GM21717 (cell line): ENCODE data around the gene SCRN2.

Experiments
- ATAC-seq: cut with Tn5 transposase; IDR thresholded peaks from one replicate; pipeline ENCODE4 v1.9.1; 2021; ENCODE audit warnings: mild to moderate bottlenecking, moderate library complexity; ENCODE audit not compliant: unreplicated experiment

Gene SCRN2

DNA sequence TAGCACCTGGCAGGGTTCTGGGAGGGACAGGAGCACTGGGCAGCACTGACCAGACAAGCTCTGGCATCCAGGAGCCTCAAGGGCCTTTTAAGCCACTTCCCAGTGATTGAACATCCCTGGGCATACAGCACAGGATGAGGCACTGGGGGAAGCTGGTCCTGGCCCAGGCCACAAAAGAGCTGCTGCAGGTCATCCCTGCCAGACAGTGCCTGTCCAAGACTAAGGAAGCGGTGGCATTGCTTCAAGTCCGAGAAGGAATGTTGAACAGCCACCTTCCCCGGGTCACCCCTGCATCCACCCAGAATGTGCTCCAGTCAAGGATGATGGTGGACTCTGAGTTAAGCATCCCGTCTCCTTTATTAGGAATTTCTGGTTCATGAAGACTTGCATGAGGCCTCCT, 18.3 kb downstream of the SCRN2 start:
- no peak for ATAC-seq

DNA sequence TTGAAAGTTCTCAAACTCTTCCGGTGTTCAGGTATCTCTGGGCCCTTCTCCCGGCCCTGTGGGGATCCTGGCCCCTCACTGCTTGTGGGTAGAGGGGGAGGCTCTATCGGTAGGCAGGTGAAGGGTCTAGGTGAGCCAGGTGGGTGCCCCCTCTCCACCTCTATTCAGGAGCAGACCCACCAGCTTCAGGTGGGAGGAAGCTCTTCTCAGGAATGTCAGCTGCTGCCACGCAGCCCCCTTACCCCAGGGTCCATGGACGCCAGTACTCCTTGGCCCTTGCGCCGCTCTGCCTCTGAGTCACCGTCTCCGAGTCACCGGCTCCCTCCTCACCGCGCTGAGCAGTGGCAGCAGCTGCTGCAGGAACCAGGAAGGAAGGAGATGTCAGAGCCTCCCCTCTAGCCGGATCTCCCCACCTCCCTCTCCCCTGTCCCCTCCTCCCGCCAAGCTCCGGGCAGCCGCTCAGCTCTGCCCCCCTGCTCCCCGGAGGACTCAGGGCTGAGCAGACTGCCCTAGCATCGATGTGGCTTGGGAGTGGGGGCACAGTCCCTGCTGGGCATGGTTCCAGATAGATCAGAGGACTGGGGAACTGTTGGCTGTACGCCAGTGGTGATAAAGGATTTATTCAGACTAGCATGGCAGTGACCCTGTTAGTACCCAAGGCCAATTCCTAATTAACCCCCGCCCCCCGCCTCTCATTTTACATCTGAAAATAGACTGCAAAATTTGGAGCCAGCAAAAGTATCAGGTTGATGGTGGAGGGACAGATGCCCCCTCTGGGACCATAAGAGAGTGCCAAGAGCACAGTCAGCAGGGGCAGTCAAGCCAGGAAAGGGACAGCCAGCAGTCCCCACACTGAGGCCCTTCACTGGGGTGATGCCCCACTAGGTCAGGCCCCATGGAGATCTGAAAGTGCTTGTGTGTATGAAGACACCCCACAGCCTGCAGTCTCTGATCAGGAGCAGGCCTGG, 19.4 kb downstream of the SCRN2 start, which contains the start of gene OSBPL7:
Gene OSBPL7 (minus strand): TSS at position 371 of the 968 bp plus-strand sequence. CDS start 1,516 bp downstream, outside the sequence.
- ATAC-seq, result peak; percentile 54

DNA sequence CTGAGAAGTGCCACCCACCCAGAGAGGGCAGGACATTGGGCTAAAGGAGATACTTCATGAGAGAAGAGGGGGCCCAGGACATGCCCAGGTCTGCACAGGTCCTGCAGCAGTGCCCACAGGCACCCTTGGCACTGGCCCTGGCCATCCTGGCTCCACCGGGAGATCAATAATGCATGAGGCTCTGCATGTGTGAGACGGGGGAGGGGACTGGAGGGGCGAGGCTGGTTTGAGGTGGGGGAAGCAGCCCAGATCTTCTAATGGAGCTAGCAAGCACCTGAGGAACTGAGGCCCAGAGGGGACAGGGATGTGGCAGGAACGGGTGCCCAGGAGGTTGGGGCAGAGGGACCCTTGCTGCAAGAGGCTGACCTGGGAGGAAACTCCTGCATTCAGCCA, 20.0 kb downstream of the SCRN2 start:
- no peak for ATAC-seq

DNA sequence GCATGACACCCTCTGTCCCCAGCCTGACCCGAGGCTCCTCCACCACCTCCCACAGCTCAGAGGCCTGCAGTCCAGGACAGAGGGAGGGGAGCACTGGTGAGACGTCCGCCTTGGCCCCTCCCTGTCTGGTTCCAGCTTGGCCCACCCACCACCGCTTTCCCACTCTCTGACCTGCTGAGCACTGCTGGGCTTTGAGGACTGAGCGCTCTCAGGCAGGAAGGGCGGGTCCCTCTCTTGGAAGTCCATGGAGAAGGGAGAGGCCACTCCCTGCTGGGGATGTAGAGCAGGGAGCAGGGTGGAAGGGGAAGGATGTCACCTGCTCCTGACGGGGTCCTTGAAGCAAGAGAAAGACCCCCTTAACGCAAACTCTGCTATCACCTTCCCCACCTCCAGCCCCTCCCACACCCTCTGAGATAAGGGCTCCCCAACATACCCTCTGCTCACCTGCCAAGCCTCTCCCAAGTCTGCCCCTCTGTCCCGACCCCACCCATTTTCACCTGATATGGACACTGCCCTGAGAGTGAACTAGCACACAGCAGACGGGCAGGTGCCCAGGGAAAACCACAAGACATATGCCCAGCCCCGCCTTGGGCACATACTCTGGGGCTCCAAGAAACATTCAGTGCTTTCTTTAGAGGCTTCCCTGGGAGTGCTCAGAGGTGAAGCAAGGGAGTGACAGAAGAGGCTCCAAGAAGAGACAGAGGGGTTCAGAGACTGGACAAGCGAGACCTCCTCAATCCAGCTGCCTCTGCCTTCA, 20.9 kb downstream of the SCRN2 start:
- no peak for ATAC-seq

DNA sequence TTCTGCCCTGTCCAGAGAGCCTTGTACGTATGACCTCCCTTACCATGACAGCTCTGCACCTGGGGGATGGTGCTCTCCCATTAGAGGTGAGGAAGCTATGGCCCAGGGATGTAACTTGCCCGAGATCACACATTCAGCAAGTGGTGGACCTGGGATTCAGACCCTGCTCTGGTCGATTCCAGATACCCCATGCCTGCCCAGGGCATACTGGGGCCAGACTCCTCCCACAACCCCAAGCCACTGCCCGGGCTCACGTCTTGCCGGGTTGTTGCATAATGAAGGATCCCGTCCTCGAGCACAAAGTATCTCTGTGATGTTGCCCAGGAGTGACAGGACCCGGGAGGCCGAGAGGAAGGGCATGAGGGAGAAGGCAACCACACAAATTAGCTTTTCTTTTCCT, 21.6 kb downstream of the SCRN2 start:
- ATAC-seq, result no peak

DNA sequence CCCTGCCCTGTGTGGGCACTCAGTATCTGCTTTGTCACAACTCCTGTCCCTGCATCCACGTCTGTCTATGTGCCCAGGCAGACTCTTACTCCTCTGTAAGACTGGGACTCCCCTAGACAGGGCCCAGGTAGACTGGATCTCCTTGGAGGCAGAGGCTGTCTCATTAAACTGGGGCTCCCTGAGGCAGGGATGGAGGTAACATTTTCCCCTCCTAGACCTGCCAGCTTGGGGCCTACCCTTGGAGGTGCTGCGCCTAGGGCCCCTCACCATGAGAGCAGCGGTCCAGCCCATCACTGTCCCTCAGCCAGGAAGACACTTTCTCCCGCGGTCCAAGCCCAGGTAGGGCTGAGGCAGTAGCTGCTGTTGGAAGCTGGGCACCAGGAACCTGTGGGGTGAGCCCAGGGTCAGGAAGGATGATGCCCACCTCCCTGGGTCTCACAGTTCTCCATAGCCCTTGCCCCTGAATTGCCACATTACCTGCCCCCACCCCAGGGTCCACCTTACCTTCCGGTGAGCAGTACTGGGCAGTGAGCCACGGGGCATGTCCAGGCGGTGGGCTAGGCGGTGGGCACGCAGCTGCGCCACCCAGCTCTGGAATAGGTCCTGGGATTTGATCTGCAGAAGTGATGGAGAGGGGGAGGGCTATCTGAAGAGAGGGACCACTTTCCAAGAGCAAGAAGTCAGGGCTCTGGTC, 22.9 kb downstream of the SCRN2 start:
- ATAC-seq, result no peak

DNA sequence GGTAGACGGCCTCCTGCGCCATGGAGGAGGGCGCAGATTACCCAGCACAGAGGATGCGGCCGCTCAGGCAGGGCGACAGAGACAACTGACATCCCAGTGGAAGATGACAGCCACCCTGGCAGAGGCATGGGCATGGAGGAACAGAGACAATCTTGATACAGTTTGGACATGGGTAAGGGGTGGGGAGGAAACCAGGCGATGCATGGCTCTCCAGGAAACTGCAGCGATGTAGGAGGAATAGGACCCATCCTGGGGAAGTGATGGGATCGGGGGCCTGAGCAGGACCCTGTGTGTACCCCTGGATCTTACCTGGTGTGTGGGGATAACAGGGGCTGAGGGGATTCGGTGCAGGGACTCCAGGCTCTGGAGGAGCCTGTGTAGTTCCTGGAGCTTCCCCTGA, 24.1 kb downstream of the SCRN2 start:
- ATAC-seq, result no peak

DNA sequence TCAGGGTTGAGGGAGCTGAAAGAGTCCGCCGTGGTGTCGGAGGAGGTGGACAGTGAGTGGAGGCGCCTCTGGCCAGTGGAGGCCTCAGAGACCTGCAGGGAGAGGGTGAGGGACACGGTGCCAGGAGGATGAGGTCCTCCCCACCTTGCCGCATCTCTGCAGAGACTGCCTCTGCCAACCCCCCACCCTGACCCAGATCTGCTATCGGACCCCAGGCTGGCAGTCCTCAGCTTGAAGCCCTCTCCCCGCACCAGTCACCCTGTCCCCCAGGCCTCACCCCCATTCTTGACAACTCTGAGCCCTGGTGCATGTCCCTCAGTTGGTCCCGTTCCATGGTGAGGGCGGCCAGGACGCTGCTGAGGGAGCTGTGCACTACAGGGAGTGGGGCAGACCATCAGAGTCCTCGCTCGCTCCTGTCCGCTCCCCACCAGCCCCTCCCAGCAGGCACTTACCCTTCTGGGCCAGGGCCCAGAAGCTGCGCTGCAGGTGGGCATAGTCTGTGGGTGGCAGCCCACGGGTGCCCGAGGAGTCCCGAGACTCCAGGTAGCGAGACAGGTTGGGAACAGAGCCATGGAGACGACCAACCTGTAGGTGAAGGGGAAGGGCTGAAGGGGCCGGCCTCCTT, 24.9 kb downstream of the SCRN2 start:
- no peak for ATAC-seq

DNA sequence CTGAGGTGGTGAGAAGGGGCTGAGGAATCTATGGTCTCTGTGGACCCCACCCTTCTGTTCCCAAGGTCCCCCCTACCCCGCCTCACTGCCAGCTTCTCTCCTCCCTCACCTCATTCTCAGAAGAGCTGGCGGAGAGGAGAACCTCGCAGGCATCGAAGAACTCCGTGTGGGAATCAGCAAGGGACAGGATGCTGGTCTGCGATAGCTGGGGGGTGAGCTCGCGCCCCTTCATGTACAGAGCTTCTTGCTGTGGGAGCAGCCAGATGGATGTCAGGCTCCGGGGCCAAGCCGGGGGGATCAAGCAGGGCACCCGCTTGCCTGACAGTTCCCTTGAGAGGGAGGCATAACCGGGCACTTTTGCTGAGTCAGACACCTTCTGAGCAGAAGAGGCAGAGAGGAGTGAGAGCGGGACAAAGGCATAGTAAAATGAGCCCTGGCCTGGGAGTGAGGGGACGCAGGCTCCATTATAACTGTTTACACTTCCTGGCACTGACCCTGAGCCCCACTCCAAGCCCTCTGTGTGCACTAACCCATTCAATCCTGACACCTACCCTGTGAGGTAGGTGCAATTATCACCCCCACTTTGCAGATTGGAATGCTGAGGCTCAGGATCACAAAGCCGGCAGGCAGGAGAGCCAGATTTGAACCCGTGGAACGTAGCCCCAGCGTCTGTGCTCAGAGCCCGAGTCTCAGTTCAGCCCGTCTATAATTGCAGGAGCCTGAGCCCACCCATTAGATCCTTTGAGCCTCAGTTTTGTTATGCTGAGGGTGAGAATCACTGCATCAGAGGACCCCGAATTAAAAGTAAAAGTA, 25.8 kb downstream of the SCRN2 start:
- ATAC-seq, result no peak

DNA sequence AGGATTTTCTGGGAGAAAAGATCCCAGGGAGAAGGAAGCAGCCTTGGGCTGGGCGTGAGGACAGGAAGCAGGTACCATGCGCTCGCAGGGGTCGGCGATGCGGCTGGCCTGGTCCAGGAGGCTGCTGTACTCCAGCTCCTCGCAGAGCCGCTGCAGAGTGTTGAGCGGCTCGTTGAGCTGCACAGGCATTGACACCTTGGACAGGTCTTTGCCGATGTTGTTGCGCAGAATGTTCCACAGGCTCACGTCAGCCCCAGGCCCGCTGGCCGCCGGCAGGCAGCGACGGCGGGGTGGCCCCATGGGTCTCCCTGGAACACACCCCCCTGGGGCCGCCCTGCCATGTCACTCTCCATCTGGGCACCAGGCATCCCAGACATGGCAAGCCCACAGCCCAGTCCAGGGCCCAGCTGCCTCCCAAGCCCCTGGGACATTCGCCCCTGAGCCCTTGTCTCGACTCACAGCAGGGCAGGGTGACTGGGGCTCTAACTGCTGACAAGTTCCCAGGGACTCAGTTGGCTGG, 27.5 kb downstream of the SCRN2 start:
- no peak for ATAC-seq

DNA sequence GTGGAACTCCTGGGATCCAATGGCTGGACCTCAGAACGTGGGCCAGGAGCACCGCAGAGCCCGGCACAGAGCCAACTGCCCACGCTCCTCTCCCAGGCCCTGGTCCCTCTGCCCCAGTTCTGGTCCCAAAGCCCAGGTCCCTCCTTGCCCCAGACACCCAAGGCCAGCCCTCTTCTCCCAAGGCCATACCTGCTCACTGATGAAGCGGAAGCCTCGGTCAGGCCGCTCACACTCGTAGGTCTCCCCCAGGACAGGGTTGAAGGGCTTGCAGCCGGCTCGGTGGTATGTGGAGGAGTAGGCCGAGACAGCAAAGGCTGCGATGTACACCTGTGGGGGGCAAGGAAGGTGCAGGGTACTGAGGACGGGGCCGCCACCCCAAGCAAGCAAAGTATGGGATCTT, 28.0 kb downstream of the SCRN2 start:
- ATAC-seq, result no peak

DNA sequence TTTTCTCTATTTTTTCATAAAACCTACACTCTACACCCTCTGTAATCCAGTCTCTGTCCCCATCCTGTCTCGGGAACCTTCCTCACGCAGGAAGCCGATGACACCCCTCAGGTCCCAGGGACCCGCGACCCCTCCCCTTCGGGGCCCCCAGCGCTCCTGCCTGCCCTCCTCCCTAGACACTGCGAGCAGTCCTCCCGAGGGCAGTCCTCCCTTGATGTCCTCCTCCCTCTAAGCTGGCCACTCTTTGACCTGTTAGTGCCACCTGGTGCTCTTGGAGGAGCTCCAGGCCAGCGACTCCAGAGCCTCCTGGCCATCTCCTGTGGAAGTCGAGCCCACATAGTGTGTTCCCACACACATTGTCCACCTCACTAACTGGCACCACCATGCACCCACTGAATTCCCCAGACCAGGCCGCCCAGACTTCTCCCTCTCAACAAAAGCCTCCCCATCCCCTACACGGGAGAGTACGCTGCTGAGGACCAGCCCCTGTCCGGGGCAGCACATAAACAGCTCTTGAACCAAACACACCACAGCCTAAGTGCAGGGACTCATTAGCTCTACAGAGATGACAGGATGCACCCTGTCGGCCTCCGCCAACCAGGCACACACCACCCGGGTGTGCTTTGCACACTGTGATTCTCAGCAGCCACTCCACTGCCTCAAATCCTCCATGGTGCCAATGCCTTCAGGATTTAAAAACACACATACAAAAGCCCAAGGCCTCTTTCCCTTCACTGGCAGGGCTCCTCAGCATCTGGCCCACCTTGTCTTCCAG, 28.7 kb downstream of the SCRN2 start:
- ATAC-seq, result no peak

DNA sequence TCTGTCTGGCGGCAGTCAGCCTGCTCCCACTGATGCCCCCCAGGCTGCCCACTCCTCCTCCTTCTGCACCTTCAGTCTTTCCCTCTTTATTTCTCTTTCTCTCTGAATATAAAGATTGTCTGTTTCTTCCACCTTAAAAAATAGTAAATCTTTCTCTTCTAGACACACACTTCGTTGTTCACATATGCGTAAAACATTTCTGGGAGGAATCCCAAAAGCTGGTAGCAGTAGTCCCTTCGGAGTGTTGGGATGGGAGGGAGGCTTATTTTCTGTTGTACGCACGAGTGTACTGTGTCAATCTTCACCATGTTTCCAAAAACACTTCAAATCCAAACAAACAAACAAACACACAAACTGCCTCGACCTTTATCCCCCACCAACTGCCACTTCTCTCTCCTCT, 29.4 kb downstream of the SCRN2 start:
- ATAC-seq, result no peak

DNA sequence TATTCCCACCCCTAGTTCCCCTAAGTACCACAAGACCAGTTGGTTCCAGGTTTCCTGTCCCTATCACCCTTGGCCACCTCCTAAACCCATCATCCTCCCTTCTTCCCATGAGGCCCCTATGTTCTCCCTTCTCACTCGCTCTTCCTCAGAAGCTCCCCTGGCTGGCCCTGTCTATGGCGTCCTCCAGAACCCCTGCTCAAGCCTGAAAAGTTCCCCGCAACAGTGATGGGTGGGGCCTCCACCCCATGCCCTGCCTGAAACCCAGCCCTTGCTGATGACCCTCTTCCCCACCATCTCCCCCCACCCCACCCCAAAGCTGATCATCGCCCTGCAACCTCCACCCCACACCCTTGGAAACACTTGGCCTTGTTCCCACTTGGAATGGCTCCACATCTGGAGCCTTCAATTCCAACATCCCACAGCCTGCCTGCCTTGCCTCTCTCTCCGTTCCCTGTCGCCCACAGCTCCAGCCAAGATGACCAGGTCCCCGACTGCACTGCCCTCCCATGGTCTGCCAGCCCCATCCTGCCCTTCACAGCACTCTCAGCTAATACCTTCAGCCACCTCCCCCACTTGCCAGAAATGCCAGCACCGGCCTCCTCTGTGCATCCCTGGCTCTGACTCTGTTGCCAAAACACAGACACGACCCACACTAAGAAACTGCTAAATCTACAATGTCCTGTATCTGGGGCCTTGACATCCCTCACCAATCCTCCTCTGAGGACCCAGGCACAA, 30.0 kb downstream of the SCRN2 start:
- ATAC-seq, result no peak

DNA sequence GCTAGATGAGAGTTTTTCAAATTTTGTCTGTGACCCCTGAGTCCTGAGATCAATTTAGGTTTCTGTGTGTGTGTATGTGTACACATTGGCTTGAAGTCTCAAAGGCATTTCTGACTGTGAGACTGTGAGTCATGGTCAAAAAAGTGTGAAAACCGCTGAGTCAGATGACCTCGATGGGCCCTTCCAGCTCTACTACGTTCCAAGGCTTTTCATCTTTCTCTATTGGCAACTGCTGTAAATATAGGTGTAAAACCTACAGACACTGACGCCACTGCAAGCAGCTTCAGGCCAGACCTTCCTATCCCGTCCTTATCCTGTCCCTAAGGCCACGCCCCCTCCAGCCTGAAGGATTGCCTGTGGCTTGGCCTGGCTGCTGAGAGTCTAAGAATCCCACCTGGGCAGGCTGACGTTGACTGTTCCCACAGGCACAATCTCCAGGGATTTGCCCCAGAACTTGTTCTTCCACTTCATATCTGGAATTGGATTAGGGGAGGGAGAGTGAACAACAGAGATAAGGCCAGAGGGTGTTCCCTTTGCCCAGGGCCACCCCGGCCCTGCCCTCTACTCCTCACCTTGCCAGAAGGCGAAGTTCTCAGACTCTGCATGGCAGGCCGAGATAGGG, 30.8 kb downstream of the SCRN2 start:
- no peak for ATAC-seq

DNA sequence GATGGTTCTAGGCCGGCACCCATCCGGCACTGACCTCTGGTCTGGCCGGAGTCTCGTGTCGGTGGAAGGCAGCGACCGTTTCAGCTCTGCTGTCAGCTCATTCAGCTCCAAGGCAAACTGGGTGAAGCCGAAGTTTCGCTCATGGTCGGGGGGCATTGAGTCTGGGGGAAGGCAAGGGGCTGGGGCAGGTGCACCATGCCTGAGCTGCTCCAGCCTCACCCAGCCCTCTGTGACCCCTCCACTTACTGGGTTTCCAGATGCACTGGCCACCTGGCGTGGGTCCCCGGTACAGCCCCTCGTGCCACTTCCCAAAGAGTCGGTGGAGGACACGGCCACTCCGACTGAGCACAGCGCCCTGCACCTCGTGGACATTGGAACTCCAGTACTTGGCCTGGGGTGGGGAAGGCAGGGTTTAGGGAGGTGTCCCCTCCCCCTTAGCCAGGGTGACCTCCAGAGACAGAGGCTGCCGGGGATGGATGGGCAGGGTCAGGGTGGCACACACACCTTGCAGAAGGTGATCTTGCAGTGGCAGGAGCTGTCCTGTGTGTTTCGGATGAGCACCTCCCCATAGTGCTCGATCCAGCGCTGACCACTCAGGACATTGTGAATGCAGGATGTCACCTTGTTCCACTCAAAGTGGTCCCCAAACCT, 32.1 kb downstream of the SCRN2 start:
- ATAC-seq, result no peak

DNA sequence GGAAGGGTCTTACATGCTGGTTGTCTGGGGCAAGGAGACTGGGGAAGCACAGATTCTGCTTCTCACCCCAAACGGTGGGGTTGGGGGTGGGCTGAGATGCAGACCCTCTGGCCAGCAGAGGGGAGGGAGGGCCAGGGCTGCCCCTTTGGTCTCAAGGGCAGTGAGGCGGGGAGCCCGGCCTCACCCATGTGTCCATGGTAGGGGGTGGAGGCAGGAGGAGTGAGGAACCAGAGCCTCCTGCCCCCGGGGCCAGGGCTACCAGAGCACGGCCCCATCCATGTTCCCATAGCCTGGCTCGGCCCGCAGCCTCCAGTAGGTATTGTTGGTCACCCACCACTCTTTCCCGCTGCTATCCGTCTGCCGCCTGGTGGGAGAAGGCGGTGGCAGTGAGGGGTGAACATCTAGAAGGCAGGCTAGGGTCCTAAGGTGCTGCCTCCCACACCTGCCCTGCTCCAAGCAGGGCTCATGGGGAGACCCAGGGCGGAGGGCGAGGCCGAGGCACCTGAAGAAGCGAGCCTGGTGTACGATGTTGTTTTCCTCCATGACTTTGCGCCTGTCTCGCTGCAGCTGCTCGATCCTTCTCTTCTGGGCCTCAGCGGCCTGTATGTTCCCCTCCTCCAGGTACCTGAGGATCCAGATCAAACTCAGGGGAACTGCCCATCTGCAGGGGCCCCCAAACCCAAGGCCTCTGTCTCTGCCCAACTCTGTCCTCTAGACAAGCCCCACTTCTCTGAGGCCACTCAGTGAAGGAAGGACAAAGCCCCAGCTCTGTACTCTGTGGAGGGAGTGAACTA, 32.8 kb downstream of the SCRN2 start:
- no peak for ATAC-seq
